HG03045 (cell line): ENCODE measurements around the gene CISD2.
"Not testable (repeated sequence)": the region's sequence is repeated elsewhere in the genome, so short reads cannot be mapped to it uniquely, and the experiment has no call there.

Source experiments
- ATAC-seq: cut with Tn5 transposase; IDR thresholded peaks from one replicate; pipeline ENCODE4 v1.9.1; 2021; ENCODE audit warnings: mild to moderate bottlenecking, moderate library complexity; ENCODE audit not compliant: unreplicated experiment

Gene CISD2

GRCh38 chr4:102868781-102869568 is at the start of gene CISD2:
TSS of gene CISD2 (plus strand) at chr4:102868992. CDS start at chr4:102869085, 93 bp downstream.
- ATAC-seq = peak; percentile 90

- not testable (repeated sequence) for ATAC-seq
Observed at GRCh38 chr4:102819100-102819499, 49.7 kb upstream of the CISD2 start.

GRCh38 chr4:102819588-102820365 is 49.0 kb upstream of the CISD2 start:
- no peak for ATAC-seq

GRCh38 chr4:102823464-102823863 is 45.3 kb upstream of the CISD2 start:
- no peak for ATAC-seq

GRCh38 chr4:102823897-102824296 is 44.9 kb upstream of the CISD2 start:
- no peak for ATAC-seq

GRCh38 chr4:102824398-102824797 is 44.4 kb upstream of the CISD2 start:
- no peak for ATAC-seq

GRCh38 chr4:102825261-102826091 is 43.3 kb upstream of the CISD2 start:
- ATAC-seq = no peak

GRCh38 chr4:102826105-102826889 is 42.5 kb upstream of the CISD2 start:
- peak; percentile 0 for ATAC-seq

GRCh38 chr4:102826890-102827673 is 41.7 kb upstream of the CISD2 start, which contains the start of gene UBE2D3:
TSS of gene UBE2D3 (minus strand) at chr4:102827551. CDS start at chr4:102826508, 1,043 bp downstream.
- ATAC-seq = peak; percentile 32

- ATAC-seq = peak; percentile 86
Observed at GRCh38 chr4:102827674-102828496, 40.9 kb upstream of the CISD2 start.

- no peak for ATAC-seq
Observed at GRCh38 chr4:102828497-102828808, 40.3 kb upstream of the CISD2 start.

GRCh38 chr4:102829803-102830202 is 39.0 kb upstream of the CISD2 start:
- no peak for ATAC-seq

GRCh38 chr4:102832105-102832504 is 36.7 kb upstream of the CISD2 start:
- no peak for ATAC-seq

GRCh38 chr4:102832667-102833066 is 36.1 kb upstream of the CISD2 start:
- ATAC-seq = no peak

GRCh38 chr4:102836596-102836995 is 32.2 kb upstream of the CISD2 start:
- ATAC-seq = no peak

- ATAC-seq = no peak
Observed at GRCh38 chr4:102842367-102842766, 26.4 kb upstream of the CISD2 start.

- ATAC-seq = no peak
Observed at GRCh38 chr4:102843273-102843672, 25.5 kb upstream of the CISD2 start.

- no peak for ATAC-seq
Observed at GRCh38 chr4:102843938-102844337, 24.9 kb upstream of the CISD2 start.

- no peak for ATAC-seq
Observed at GRCh38 chr4:102847687-102848086, 21.1 kb upstream of the CISD2 start.
